ENCODE results near the gene CRTC2. TPM values are rescaled to one million over a fixed set of nuclear protein-coding genes. Genes with fewer than 3 reads are reported as not detected.

Gene CRTC2
- total and polyA plus RNA-seq, 7 donors, result 17.0 to 54.6 (median 31.3) TPM

GRCh38 chr1:153967107-153967999 is 8.9 kb upstream of the CRTC2 start, which contains the start of gene CREB3L4:
TSS of gene CREB3L4 (plus strand) at chr1:153967902. CDS start at chr1:153968526, 624 bp downstream.
- ATAC-seq (peak; percentile 81 to 85 (median 84)), DNase-seq (peak; percentile 92 to 96)
- intact Hi-C loops (cut with DNase I), result no loop called here
- WGBS, 3 donors, result 0% methylated on average over 60 of the region's 60 CpGs
- TF ChIP-seq, protein P1, sequence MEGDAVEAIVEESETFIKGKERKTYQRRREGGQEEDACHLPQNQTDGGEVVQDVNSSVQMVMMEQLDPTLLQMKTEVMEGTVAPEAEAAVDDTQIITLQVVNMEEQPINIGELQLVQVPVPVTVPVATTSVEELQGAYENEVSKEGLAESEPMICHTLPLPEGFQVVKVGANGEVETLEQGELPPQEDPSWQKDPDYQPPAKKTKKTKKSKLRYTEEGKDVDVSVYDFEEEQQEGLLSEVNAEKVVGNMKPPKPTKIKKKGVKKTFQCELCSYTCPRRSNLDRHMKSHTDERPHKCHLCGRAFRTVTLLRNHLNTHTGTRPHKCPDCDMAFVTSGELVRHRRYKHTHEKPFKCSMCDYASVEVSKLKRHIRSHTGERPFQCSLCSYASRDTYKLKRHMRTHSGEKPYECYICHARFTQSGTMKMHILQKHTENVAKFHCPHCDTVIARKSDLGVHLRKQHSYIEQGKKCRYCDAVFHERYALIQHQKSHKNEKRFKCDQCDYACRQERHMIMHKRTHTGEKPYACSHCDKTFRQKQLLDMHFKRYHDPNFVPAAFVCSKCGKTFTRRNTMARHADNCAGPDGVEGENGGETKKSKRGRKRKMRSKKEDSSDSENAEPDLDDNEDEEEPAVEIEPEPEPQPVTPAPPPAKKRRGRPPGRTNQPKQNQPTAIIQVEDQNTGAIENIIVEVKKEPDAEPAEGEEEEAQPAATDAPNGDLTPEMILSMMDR (IDR thresholded peaks at IDR 0.05), result peak; percentile 24
- Histone ChIP-seq H3K36me3 (ENCODE audit: insufficient read depth in 1 of 2, low read depth in 1 of 2) (peaks cover 0 to 2% of the 10 kb centered on the region in 2 donors), H3K4me1 (peaks cover 22% of the 10 kb centered on the region), H3K4me3 (peak within 1 kb of the TSS; percentile 77), H3K27ac (peak within 1 kb of the TSS; percentile 92), H3K9me3 (no peaks in the 10 kb centered on the region), H3K27me3 (ENCODE audit: insufficient read depth in 3 of 3, low read length in 2 of 3) (no peaks in the 10 kb centered on the region)

DNA sequence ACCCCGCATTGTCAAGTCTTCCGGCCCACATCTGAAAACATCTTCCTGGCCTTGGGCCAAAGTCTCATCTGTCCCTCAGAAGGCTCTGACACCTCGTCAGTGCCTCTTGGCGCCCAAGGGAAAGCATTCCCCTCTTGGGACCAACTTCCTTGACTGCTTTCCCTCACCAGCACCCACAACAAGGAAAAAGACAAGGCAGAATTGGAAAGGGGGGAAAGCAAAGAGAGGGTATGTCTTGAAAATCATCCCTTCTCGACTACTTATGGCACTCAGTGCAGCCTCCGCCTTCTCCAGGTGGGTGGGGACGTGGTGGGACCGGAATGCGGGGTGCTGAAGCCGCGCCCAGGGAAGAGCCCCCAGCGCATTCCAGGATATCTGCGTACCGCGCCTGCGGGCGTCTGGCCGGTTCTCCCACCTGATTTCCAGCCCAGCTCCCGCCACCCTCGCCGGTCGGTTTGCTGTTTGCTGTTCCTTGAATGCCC is 5.5 kb upstream of the CRTC2 start:
- peak; percentile 39 to 55 for DNase-seq
- Histone ChIP-seq H3K27ac (peak overlapping the region; percentile 90), H3K9me3 (no peaks in the 10 kb centered on the region), H3K36me3 (ENCODE audit: insufficient read depth in 1 of 2, low read depth in 1 of 2) (peaks cover 4 to 22% of the 10 kb centered on the region in 2 donors), H3K4me3 (peak overlapping the region; percentile 75), H3K27me3 (ENCODE audit: insufficient read depth in 3 of 3, low read length in 2 of 3) (no peaks in the 10 kb centered on the region), H3K4me1 (peaks cover 47% of the 10 kb centered on the region)
- ATAC-seq, result peak in 3 of 4 donors; percentile 0 to 1 (median 1)
- intact Hi-C loops (cut with DNase I), result no loop called here
- TF ChIP-seq, protein P1 (IDR thresholded peaks at IDR 0.05), result no peak
- 2 to 4% (median 3%) methylated on average over 22 of the region's 22 CpGs for WGBS, 3 donors

GRCh38 chr1:153963030-153963849 is 4.8 kb upstream of the CRTC2 start, which contains the start of gene SLC39A1:
TSS of gene SLC39A1 (minus strand) at chr1:153963537. CDS start at chr1:153962715, 822 bp downstream.
- Histone ChIP-seq H3K4me3 (peak within 1 kb of the TSS; percentile 75), H3K27ac (peak within 1 kb of the TSS; percentile 90), H3K27me3 (ENCODE audit: insufficient read depth in 3 of 3, low read length in 2 of 3) (no peaks in the 10 kb centered on the region), H3K36me3 (ENCODE audit: insufficient read depth in 1 of 2, low read depth in 1 of 2) (peaks cover 4 to 22% of the 10 kb centered on the region in 2 donors), H3K4me1 (peaks cover 47% of the 10 kb centered on the region), H3K9me3 (no peaks in the 10 kb centered on the region)
- intact Hi-C loops (cut with DNase I), result no loop called here
- peak; percentile 76 to 80 (median 79) for ATAC-seq
- TF ChIP-seq, protein P1 (IDR thresholded peaks at IDR 0.05), result no peak
- 0 to 1% (median 1%) methylated on average over 51 to 54 of the region's 54 CpGs for WGBS, 3 donors
- DNase-seq, result peak; percentile 98 to 99

DNA sequence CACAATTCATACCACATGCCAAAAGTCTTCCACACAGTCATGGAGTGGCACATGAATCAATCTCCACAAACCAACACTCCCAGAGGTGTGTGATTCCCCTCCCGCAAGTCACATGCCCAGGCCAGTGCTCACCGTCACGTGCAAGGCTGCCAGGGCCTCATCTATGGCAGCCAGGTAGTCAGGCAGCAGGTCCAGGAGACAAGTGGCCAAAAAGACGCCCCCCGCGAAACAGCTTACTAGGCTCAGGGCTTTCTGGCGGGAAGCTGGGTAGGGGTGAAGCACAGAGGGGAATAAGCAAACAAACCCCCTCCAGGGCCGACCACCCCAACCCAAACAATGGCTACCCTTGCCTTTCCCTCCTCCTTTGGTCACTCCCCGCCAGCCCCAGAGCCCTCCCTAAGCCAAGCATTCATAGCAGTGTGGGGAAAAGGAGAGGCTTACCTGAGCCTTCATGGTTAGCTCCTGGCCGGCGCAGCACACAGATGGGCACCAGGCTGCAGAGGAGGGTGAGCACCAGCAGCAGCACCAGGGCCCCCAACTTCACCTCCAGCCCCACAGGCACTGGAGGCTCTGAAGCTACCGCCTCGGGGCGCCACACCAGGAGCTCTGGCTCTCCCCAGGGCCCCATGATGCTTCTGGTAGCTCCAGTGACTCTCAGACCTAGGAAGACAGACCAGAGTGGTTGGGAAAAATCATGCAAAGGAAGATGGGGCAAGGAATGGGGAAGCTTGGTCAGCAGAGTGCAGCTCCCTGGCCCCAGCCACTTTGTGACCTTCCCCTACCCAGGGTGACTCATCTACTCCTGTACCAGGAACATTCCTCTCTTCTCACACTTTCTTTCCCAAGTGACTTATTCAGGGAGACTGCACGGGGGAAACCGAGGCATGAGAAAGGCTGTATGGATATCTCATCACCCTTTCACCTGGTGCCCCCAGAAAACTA is 3.9 kb upstream of the CRTC2 start:
- intact Hi-C loops (cut with DNase I), result no loop called here
- peak; percentile 15 to 51 (median 40) for ATAC-seq
- Histone ChIP-seq H3K4me1 (peaks cover 49% of the 10 kb centered on the region), H3K9me3 (no peaks in the 10 kb centered on the region), H3K4me3 (peak overlapping the region; percentile 75), H3K27me3 (ENCODE audit: insufficient read depth in 3 of 3, low read length in 2 of 3) (no peaks in the 10 kb centered on the region), H3K27ac (peak overlapping the region; percentile 90), H3K36me3 (ENCODE audit: insufficient read depth in 1 of 2, low read depth in 1 of 2) (peaks cover 4 to 22% of the 10 kb centered on the region in 2 donors)
- 40 to 42% (median 41%) methylated on average over 14 to 16 of the region's 16 CpGs for WGBS, 3 donors
- DNase-seq, result peak; percentile 60 to 78
- TF ChIP-seq, protein P1 (IDR thresholded peaks at IDR 0.05), result no peak

Data from psoas muscle (tissue), 8 donors.